ENCODE data around the gene ASAP3.

DNA sequence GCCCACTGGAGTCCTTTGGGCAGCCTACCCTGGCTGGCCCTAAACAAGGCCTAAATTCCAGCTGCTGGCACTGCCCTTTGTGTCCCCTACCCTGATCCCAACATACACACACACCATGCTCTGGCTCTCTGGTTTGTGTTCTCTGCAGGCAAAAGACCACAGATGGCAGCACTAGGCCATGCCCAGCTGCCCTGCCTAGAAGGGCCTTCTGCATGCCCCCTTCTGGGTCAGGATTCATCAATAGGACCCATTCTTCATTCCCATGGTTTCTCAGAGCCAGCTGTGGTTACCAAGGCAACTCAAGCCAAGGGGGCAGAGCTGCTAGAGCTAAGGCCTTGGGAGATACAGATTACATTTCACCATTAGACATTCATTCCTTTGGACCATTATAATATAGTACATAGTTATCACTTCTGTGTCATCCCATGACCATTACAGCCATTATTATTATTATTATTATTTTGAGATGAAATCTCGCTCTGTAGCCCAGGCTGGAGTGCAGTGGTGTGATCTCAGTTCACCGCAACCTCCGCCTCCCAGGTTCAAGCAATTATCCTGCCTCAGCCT lies 17.5 kb downstream of the ASAP3 start:
- TF ChIP-seq, protein P1, sequence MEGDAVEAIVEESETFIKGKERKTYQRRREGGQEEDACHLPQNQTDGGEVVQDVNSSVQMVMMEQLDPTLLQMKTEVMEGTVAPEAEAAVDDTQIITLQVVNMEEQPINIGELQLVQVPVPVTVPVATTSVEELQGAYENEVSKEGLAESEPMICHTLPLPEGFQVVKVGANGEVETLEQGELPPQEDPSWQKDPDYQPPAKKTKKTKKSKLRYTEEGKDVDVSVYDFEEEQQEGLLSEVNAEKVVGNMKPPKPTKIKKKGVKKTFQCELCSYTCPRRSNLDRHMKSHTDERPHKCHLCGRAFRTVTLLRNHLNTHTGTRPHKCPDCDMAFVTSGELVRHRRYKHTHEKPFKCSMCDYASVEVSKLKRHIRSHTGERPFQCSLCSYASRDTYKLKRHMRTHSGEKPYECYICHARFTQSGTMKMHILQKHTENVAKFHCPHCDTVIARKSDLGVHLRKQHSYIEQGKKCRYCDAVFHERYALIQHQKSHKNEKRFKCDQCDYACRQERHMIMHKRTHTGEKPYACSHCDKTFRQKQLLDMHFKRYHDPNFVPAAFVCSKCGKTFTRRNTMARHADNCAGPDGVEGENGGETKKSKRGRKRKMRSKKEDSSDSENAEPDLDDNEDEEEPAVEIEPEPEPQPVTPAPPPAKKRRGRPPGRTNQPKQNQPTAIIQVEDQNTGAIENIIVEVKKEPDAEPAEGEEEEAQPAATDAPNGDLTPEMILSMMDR (IDR thresholded peaks at IDR 0.05) = no peak
- TF ChIP-seq POLR2A (IDR thresholded peaks at IDR 0.05) = no peak

Measured in thyroid gland (tissue), 4 donors.